Left ventricle myocardium superior (tissue), 1 donor: Measurements from ENCODE around the gene OR7A10. TPM values are rescaled to one million over a fixed set of nuclear protein-coding genes. Genes with fewer than 3 reads are reported as not detected.
"Not testable (repeated sequence)": the region's sequence is repeated elsewhere in the genome, so short reads cannot be mapped to it uniquely, and the experiment has no call there.

Experiments
- ATAC-seq: fragments of 200-7000 bp; cut with Tn5 transposase; one replicate; pipeline ENCODE4 v1.9.1; 2020; ENCODE audit warnings: mild to moderate bottlenecking, moderate library complexity
- DNase-seq: peaks from one replicate; pipeline ENCODE4 v3.0.0-alpha.2; 2020
- intact Hi-C: fragments of 100-400 bp; cut with micrococcal nuclease; formaldehyde crosslinking; loops from one replicate; pipeline ENCODE4 v1.11.0; 2022
- total RNA-seq: library from RNA; stranded (reverse); fragmentation: NEBNext Ultra II Directional; extraction: Animal tissue kit (Norgen Biotek cat#: 25700); gene quantifications from one replicate; pipeline ENCODE4 v1.2.1, GENCODE V29; 2021
- donor health status: DM: no; HTN: yes; CAD: no; lungs with severe emphysema.

OR7A10 gene
- total RNA-seq, 1 donor from 2014 or later = not detected

GRCh38 chr19:14798760-14799159 is 50.0 kb downstream of the OR7A10 start:
- ATAC-seq (no peak), DNase-seq (no peak)
- intact Hi-C loops = no loop called here

- DNase-seq (no peak), ATAC-seq (no peak)
- intact Hi-C loops = no loop called here
These were observed 52.7 kb downstream of the OR7A10 start for GRCh38 chr19:14796021-14796420.

- DNase-seq (no peak), ATAC-seq (no peak)
- intact Hi-C loops = no loop called here
These were observed 53.5 kb downstream of the OR7A10 start for GRCh38 chr19:14795078-14795721.

- intact Hi-C loops, DNase-seq, ATAC-seq: not testable (repeated sequence)
These were observed 56.5 kb downstream of the OR7A10 start for GRCh38 chr19:14792250-14792649.

Other genes starting within 250 kb of the OR7A10 start
- gene ADGRE3, start 174.1 kb downstream of the OR7A10 start, total RNA-seq = not detected
- 7.3 TPM for gene ZNF333, start 158.9 kb downstream of the OR7A10 start, total RNA-seq
- gene ADGRE2, start 70.4 kb downstream of the OR7A10 start, total RNA-seq = 0.72 TPM
- gene OR7A5, start 13.7 kb downstream of the OR7A10 start, total RNA-seq = not detected
- not detected for gene OR7C1, start 13.7 kb downstream of the OR7A10 start, total RNA-seq
- not detected for gene OR7A17, start 37.2 kb upstream of the OR7A10 start, total RNA-seq
- not detected for gene OR7C2, start 92.6 kb upstream of the OR7A10 start, total RNA-seq
- not detected for gene SLC1A6, start 130.9 kb upstream of the OR7A10 start, total RNA-seq
- gene CASP14, start 200.6 kb upstream of the OR7A10 start, total RNA-seq = not detected
- gene OR1I1, start 233.3 kb upstream of the OR7A10 start, total RNA-seq = not detected